HepG2 (cell line): ENCODE measurements around the gene ABCC1. TPM values are rescaled to one million over a fixed set of nuclear protein-coding genes. Genes with fewer than 3 reads are reported as not detected.

ENCODE experiments used
- ATAC-seq: fragments of 200-7000 bp; cut with Tn5 transposase; 3 replicates; pipeline ENCODE4 v1.9.1; 2020; ENCODE audit warnings: mild to moderate bottlenecking, moderate library complexity
- BruUV-seq: library from RNA; stranded (reverse); fragments of 400-500 nt; replicated peaks from 2 replicates; lab custom pipeline; 2021; lab: Mats Ljungman, UMichigan
- CTCF ChIA-PET: fragments of 300-600 bp; formaldehyde crosslinking; extraction: SDS; loops from one replicate; lab custom pipeline; 2021; ENCODE audit warnings: low total read pairs, inconsistent platforms, low intra/inter-chr PET ratio; lab: Yijun Ruan, JAX
- POLR2A ChIA-PET: fragments of 350-600 bp; sonication (Branson Sonifier 250); formaldehyde crosslinking; loops from one replicate; lab custom pipeline; 2020; ENCODE audit warnings: antibody characterized with exemption, inconsistent platforms; lab: Yijun Ruan, JAX
- DNase-seq: peaks from one replicate; pipeline ENCODE4 v3.0.0-alpha.2; 2015; ENCODE audit warnings: low spot score
- FAIRE-seq: peaks from 3 replicates; lab custom pipeline; 2011; peaks lifted over from hg19 to GRCh38; lab: Jason Lieb, UNC
- H2AFZ ChIP-seq: one replicate; pipeline ENCODE4 v1.6.1; 2011; ENCODE audit warnings: low read length, inconsistent platforms
- H3K27ac ChIP-seq: fragments of 300-600 bp; 3 replicates; pipeline ENCODE4 v1.8.0; 2011; ENCODE audit warnings: mixed run types, mild to moderate bottlenecking, mixed read lengths, low read length, inconsistent platforms; ENCODE audit not compliant: insufficient read depth; ENCODE audit errors: extremely low read length
- H3K27me3 ChIP-seq, 2 experiments: fragments of 200-600 bp in 1 of 2; 2 replicates in 1 of 2; 3 replicates in 1 of 2; pipeline versions ENCODE4 v1.6.0 to v1.8.0; 2011; ENCODE audit warnings: low read length in 2 of 2, mild to moderate bottlenecking in 2 of 2, moderate library complexity in 2 of 2, inconsistent platforms in 1 of 2; ENCODE audit not compliant: insufficient read depth in 2 of 2, control insufficient read depth in 1 of 2
- H3K36me3 ChIP-seq, 2 experiments: fragments of 200-600 bp in 1 of 2; replicated peaks in 1 of 2; 2 replicates in 1 of 2; 3 replicates in 1 of 2; pipeline versions ENCODE4 v1.5.1 to v1.8.0; 2011; ENCODE audit warnings: low read length in 2 of 2, inconsistent platforms in 1 of 2; ENCODE audit not compliant: insufficient read depth in 2 of 2, control insufficient read depth in 1 of 2
- H3K4me1 ChIP-seq: 2 replicates; pipeline ENCODE4 v1.5.1; 2012; ENCODE audit warnings: low read length, inconsistent platforms; ENCODE audit not compliant: insufficient read depth
- H3K4me2 ChIP-seq: 2 replicates; pipeline ENCODE4 v1.6.0; 2011; ENCODE audit warnings: low read depth, low read length, inconsistent platforms
- H3K4me3 ChIP-seq, 3 experiments: fragments of 200-600 bp in 1 of 3; sonication (generic), shearing (Covaris generic) in 1 of 3; replicated peaks in 1 of 3; 2 replicates each; pipeline ENCODE4 v1.5.1; 2011 to 2016; ENCODE audit warnings: low read length in 3 of 3, inconsistent platforms in 2 of 3, low read depth in 2 of 3, mild to moderate bottlenecking in 2 of 3, control low read depth in 1 of 3, mixed read lengths in 1 of 3; ENCODE audit not compliant: insufficient read depth in 1 of 3
- H3K79me2 ChIP-seq: one replicate; pipeline ENCODE4 v1.6.1; 2011; ENCODE audit warnings: low read length, inconsistent platforms; ENCODE audit not compliant: insufficient read depth
- H3K9ac ChIP-seq: 2 replicates; pipeline ENCODE4 v1.6.0; 2011; ENCODE audit warnings: mild to moderate bottlenecking, low read depth, low read length, inconsistent platforms; ENCODE audit not compliant: insufficient read depth
- H3K9me3 ChIP-seq: 2 replicates; pipeline ENCODE4 v1.5.1; 2012; ENCODE audit warnings: mild to moderate bottlenecking, low read length
- H4K20me1 ChIP-seq: 2 replicates; pipeline ENCODE4 v1.6.0; 2011; ENCODE audit warnings: inconsistent platforms, mild to moderate bottlenecking, low read length, moderate library complexity; ENCODE audit not compliant: insufficient read depth
- ASH2L ChIP-seq: fragments of 300-600, 200-600 bp; sonication (generic); IDR thresholded peaks from 2 replicates; pipeline ENCODE4 v1.7.0; 2017; ENCODE audit warnings: low read depth, mild to moderate bottlenecking, moderate library complexity, mixed read lengths, low read length; ENCODE audit not compliant: insufficient read length
- DR1 ChIP-seq: sonication (generic); formaldehyde crosslinking; IDR thresholded peaks from 2 replicates; pipeline ENCODE4 v1.8.0; 2021; ENCODE audit warnings: mild to moderate bottlenecking, missing genetic modification reagents, inconsistent platforms
- HNF4A ChIP-seq: sonication (generic); formaldehyde crosslinking; IDR thresholded peaks from 2 replicates; pipeline ENCODE4 v1.4.0; 2020; ENCODE audit warnings: missing genetic modification reagents
- KMT2A ChIP-seq: sonication (generic); formaldehyde crosslinking; IDR thresholded peaks from 2 replicates; pipeline ENCODE4 v1.4.0; 2020; ENCODE audit warnings: missing genetic modification reagents
- MBNL3 ChIP-seq: fragments of 250-450 bp; sonication (Bioruptor Pico); conservative IDR thresholded peaks from 2 replicates; pipeline ENCODE4 v1.8.0; 2022; ENCODE audit warnings: mild to moderate bottlenecking, inconsistent platforms
- MLLT10 ChIP-seq: sonication (generic); formaldehyde crosslinking; IDR thresholded peaks from 2 replicates; pipeline ENCODE4 v1.4.0; 2020; ENCODE audit warnings: missing genetic modification reagents
- NONO ChIP-seq, 2 experiments: fragments of 450-650 bp in 1 of 2; sonication (generic) in 1 of 2; formaldehyde crosslinking in 1 of 2; IDR thresholded peaks in 1 of 2; conservative IDR thresholded peaks in 1 of 2; 2 replicates each; pipeline versions ENCODE4 v1.6.1 to v1.8.0; 2017 to 2022; ENCODE audit warnings: mild to moderate bottlenecking in 1 of 2, missing genetic modification reagents in 1 of 2, moderate library complexity in 1 of 2
- NPAS2 ChIP-seq: sonication (generic); formaldehyde crosslinking; IDR thresholded peaks from 2 replicates; pipeline ENCODE4 v1.8.0; 2022; ENCODE audit warnings: mild to moderate bottlenecking, missing genetic modification reagents, borderline replicate concordance
- PHB2 ChIP-seq: fragments of 450-650 bp; IDR thresholded peaks from 2 replicates; pipeline ENCODE4 v1.6.1; 2018; ENCODE audit not compliant: partially characterized antibody
- XRCC5 ChIP-seq: fragments of 200-400 bp; formaldehyde crosslinking; optimal IDR thresholded peaks from 2 replicates; pipeline ENCODE3; 2017; ENCODE audit warnings: mild to moderate bottlenecking, low read length
- ZBTB1 ChIP-seq: sonication (generic); formaldehyde crosslinking; IDR thresholded peaks from 2 replicates; pipeline ENCODE4 v1.4.0; 2020; ENCODE audit warnings: missing genetic modification reagents, borderline replicate concordance
- ZKSCAN1 ChIP-seq: fragments of 150-350 bp; IDR thresholded peaks from 2 replicates; pipeline ENCODE4 v1.6.1; 2014; ENCODE audit warnings: low read length
- ZNF18 ChIP-seq: sonication (generic); formaldehyde crosslinking; IDR thresholded peaks from 2 replicates; pipeline ENCODE4 v1.8.0; 2022; ENCODE audit warnings: mild to moderate bottlenecking, missing genetic modification reagents; ENCODE audit not compliant: insufficient replicate concordance
- ZNF546 ChIP-seq: sonication (generic); formaldehyde crosslinking; conservative IDR thresholded peaks from 2 replicates; pipeline ENCODE4 v1.8.1; 2023; ENCODE audit warnings: mild to moderate bottlenecking, missing genetic modification reagents
- ZNF768 ChIP-seq: sonication (generic); formaldehyde crosslinking; IDR thresholded peaks from 2 replicates; pipeline ENCODE4 v1.4.0; 2020; ENCODE audit warnings: missing genetic modification reagents
- WGBS: methylation state at CpG from one replicate; pipeline ENCODE4 v1.1.6; 2017; ENCODE audit warnings: low lambda C conversion rate; 5-methylcytosine and 5-hydroxymethylcytosine counted together
- in situ Hi-C: cut with HindIII; loops from 2 replicates; pipeline ENCODE4 v1.10.0; 2017; ENCODE audit warnings: low pct_unique_long_range_greater_than_20kb; ENCODE audit not compliant: extremely low pct_ligation_motif_present
- intact Hi-C: fragments of 100-400 bp; cut with micrococcal nuclease; formaldehyde crosslinking; loops from one replicate; pipeline ENCODE4 v1.10.0; 2022; ENCODE audit not compliant: unreplicated experiment
- polyA plus RNA-seq, 8 experiments: library from polyadenylated mRNA; depleted of rRNA in 3 of 8; stranded (reverse) in 7 of 8; unstranded in 1 of 8; fragments of >200 nt; fragmentation: Illumina TruSeq in 4 of 8; extraction: Trizol in 4 of 8; gene quantifications; 2 replicates each; pipeline versions ENCODE4 v1.2.1 to v1.2.3, GENCODE V29; 2011 to 2016; ENCODE audit warnings: low read depth in 4 of 8, missing spikeins in 1 of 8, mixed read lengths in 1 of 8; ENCODE audit not compliant: insufficient read depth in 1 of 8
- total RNA-seq, 5 experiments: library from RNA; depleted of rRNA; stranded (reverse); fragments of >200 nt; fragmentation: Illumina TruSeq; extraction: Trizol; gene quantifications; 2 replicates each; pipeline ENCODE4 v1.2.3, GENCODE V29; 2016; ENCODE audit warnings: low read depth in 1 of 5
- TF ChIP-seq, protein P1 (sequence below): fragments of 450-650 bp; IDR thresholded peaks from 2 replicates; pipeline ENCODE4 v1.6.1; 2017

The ABCC1 gene
- total and polyA plus RNA-seq, 2 of the 13 experiments (the other 11 are each of a cell fraction or from before 2014, with no cell fraction given), result 13.0 to 30.6 TPM

- ChIA-PET POLR2A (no interaction called here), CTCF (no interaction called here)
Observed at GRCh38 chr16:16067127-16067526, 117.7 kb downstream of the ABCC1 start.

DNA sequence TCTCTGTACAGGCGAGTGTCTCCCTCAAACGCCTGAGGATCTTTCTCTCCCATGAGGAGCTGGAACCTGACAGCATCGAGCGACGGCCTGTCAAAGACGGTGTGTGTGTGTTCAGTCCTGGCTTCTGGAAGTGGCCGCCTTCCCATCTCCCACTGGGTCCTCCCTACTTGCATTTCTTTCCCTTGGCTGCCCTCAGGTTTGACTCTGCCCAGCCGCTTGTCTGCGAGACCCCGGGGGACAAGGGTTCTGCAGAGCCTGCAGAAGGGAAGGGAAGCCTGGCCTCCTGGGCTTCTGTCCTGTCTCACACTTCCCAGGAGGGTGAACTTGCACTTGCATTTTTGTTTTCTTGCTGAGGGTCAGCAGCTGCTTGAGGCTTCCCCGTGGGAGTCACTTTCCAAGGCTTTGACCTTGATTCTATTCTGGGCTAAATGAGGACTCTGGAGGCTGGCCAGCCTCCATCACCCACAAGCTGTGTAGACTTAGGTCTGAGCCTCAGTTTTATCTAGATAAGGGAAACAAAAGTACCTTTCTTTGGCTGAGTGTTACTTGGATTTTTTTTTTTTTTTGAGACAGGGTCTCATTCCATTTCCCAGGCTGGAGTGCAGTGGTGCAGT lies 122.3 kb downstream of the ABCC1 start:
- intact Hi-C loops (no loop called here), in situ Hi-C loops (no loop called here)
- Histone ChIP-seq H3K9me3 (no peaks in the 10 kb centered on the region), H3K4me3 (no peak overlapping the region), H3K79me2 (no peaks in the 10 kb centered on the region), H3K36me3 (peaks cover 29 to 63% of the 10 kb centered on the region in 2 experiments), H2AFZ (no peak overlapping the region), H3K4me1 (peaks cover 22% of the 10 kb centered on the region), H3K27me3 (no peaks in the 10 kb centered on the region), H3K27ac (no peak overlapping the region), H3K4me2 (no peak overlapping the region), H4K20me1 (no peaks in the 10 kb centered on the region), H3K9ac (no peak overlapping the region)
- no TSS peak for BruUV-seq
- FAIRE-seq (peak; percentile 83), ATAC-seq (peak; percentile 56), DNase-seq (peak; percentile 67)
- ChIA-PET CTCF (no interaction called here), POLR2A (interaction anchor here (0.9 kb wide), 1 partner anchor 183 kb away, joined by 4 read pairs; the partner anchor contains the start of gene CEP20)
- WGBS, result 87% methylated on average over 11 of the region's 11 CpGs
- TF ChIP-seq, protein P1, sequence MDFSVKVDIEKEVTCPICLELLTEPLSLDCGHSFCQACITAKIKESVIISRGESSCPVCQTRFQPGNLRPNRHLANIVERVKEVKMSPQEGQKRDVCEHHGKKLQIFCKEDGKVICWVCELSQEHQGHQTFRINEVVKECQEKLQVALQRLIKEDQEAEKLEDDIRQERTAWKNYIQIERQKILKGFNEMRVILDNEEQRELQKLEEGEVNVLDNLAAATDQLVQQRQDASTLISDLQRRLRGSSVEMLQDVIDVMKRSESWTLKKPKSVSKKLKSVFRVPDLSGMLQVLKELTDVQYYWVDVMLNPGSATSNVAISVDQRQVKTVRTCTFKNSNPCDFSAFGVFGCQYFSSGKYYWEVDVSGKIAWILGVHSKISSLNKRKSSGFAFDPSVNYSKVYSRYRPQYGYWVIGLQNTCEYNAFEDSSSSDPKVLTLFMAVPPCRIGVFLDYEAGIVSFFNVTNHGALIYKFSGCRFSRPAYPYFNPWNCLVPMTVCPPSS, result no peak
- TF ChIP-seq ZKSCAN1, result no peak
- TF ChIP-seq NPAS2 (CRISPR knock-in tag), result no peak
- 0 out of 2 replicates have a peak, but pooled peaks have one; percentile 32 for TF ChIP-seq DR1
- TF ChIP-seq XRCC5, result peak; percentile 47
- no peak for TF ChIP-seq NONO (IDR thresholded peaks at IDR 0.05)
- no peak for TF ChIP-seq NONO (CRISPR knock-in tag; conservative IDR thresholded peaks at IDR 0.05)
- no peak for TF ChIP-seq ZBTB1 (CRISPR knock-in tag)
- peak; percentile 40 for TF ChIP-seq HNF4A
- no peak for TF ChIP-seq ZNF546
- TF ChIP-seq KMT2A (CRISPR knock-in tag), result no peak
- no peak for TF ChIP-seq MBNL3 (CRISPR knock-in tag)
- TF ChIP-seq MLLT10, result no peak

More at GRCh38 chr16:16067127-16067526, 117.7 kb downstream of the ABCC1 start:
- H2AFZ ChIP-seq, result no peak overlapping the region
- no peaks in the 10 kb centered on the region for H3K79me2 ChIP-seq
- in situ Hi-C loops (no loop called here), intact Hi-C loops (no loop called here)
- H3K9ac ChIP-seq, result no peak overlapping the region
- BruUV-seq, result no TSS peak
- DNase-seq (no peak), FAIRE-seq (no peak), ATAC-seq (no peak)
- H4K20me1 ChIP-seq, result no peaks in the 10 kb centered on the region
- no peak overlapping the region for H3K4me2 ChIP-seq
- WGBS, result 97% methylated on average over 13 of the region's 13 CpGs
- H3K27ac ChIP-seq, result no peak overlapping the region
- TF ChIP-seq ZNF768 (no peak), PHB2 (no peak), ZNF18 (CRISPR knock-in tag) (no peak), ASH2L (no peak)
- H3K27me3 ChIP-seq, result no peaks in the 10 kb centered on the region
- H3K4me3 ChIP-seq, result no peak overlapping the region
- peaks cover 9% of the 10 kb centered on the region for H3K4me1 ChIP-seq
- no peaks in the 10 kb centered on the region for H3K9me3 ChIP-seq
- peaks cover 25 to 65% of the 10 kb centered on the region in 2 experiments for H3K36me3 ChIP-seq
